Prostate gland (tissue), 2 donors: ENCODE results near the gene LTO1.

ENCODE experiments used
- POLR2AphosphoS5 ChIP-seq: sonication (generic); formaldehyde crosslinking; IDR thresholded peaks from one replicate; pipeline ENCODE4 v1.6.1; 2017; ENCODE audit warnings: antibody characterized with exemption
- TF ChIP-seq, protein P1 (sequence below), 4 experiments: fragments of 200-600 bp in 2 of 4; fragments of 450-650 bp in 2 of 4; sonication (generic) in 2 of 4; IDR thresholded peaks; 1 replicate in 3 of 4; 2 replicates in 1 of 4; pipeline ENCODE4 v1.5.1; 2016 to 2019; ENCODE audit warnings: antibody characterized with exemption in 4 of 4, mild to moderate bottlenecking in 2 of 4, moderate library complexity in 2 of 4

DNA sequence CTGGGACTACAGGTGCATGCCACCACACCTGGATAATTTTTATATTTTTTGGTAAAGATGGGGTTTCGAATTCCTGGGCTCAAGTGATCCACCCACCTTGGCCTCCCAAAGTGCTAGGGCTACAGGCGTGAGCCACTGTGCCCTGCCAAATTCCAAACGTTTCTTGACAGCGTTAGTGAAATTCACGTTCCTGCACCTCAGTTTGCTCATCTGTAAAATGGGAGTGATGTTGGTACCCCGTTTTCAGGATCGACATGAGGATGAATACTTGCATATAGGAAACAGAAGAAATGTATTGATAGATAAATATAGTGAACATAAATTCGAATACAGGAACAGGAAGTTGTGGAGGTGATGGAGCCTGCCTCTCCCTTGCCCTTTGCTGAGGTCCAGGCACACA lies 10.2 kb upstream of the LTO1 start:
- no peak for TF ChIP-seq POLR2AphosphoS5
- TF ChIP-seq, protein P1, sequence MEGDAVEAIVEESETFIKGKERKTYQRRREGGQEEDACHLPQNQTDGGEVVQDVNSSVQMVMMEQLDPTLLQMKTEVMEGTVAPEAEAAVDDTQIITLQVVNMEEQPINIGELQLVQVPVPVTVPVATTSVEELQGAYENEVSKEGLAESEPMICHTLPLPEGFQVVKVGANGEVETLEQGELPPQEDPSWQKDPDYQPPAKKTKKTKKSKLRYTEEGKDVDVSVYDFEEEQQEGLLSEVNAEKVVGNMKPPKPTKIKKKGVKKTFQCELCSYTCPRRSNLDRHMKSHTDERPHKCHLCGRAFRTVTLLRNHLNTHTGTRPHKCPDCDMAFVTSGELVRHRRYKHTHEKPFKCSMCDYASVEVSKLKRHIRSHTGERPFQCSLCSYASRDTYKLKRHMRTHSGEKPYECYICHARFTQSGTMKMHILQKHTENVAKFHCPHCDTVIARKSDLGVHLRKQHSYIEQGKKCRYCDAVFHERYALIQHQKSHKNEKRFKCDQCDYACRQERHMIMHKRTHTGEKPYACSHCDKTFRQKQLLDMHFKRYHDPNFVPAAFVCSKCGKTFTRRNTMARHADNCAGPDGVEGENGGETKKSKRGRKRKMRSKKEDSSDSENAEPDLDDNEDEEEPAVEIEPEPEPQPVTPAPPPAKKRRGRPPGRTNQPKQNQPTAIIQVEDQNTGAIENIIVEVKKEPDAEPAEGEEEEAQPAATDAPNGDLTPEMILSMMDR (IDR thresholded peaks at IDR 0.05), result no peak
